GM18505 (cell line): ENCODE measurements around the gene CYBB.

Source experiments
- ATAC-seq: cut with Tn5 transposase; IDR thresholded peaks from one replicate; pipeline ENCODE4 v1.9.1; 2021; ENCODE audit not compliant: unreplicated experiment
- POLR2A ChIP-seq: IDR thresholded peaks from 4 replicates; pipeline ENCODE4 v1.6.1; 2011; ENCODE audit warnings: borderline replicate concordance; ENCODE audit not compliant: insufficient read depth, insufficient read length; ENCODE audit errors: extremely low read depth

Gene CYBB

GRCh38 chrX:37799936-37800335 is 20.1 kb downstream of the CYBB start:
- TF ChIP-seq POLR2A, result no peak
- ATAC-seq, result no peak

GRCh38 chrX:37800717-37801116 is 20.9 kb downstream of the CYBB start:
- ATAC-seq, result no peak
- TF ChIP-seq POLR2A, result no peak

GRCh38 chrX:37802028-37802427 is 22.2 kb downstream of the CYBB start:
- no peak for ATAC-seq
- no peak for TF ChIP-seq POLR2A

- no peak for TF ChIP-seq POLR2A
- ATAC-seq, result no peak
These were observed 23.2 kb downstream of the CYBB start for GRCh38 chrX:37803057-37803456.

- no peak for TF ChIP-seq POLR2A
- no peak for ATAC-seq
These were observed 30.1 kb downstream of the CYBB start for GRCh38 chrX:37809970-37810369.

GRCh38 chrX:37812110-37812509 is 32.3 kb downstream of the CYBB start:
- TF ChIP-seq POLR2A, result no peak
- ATAC-seq, result no peak

- no peak for ATAC-seq
- TF ChIP-seq POLR2A, result no peak
These were observed 33.7 kb downstream of the CYBB start for GRCh38 chrX:37813570-37813969.

GRCh38 chrX:37815366-37815765 is 35.5 kb downstream of the CYBB start:
- no peak for ATAC-seq
- no peak for TF ChIP-seq POLR2A

GRCh38 chrX:37816766-37817165 is 36.9 kb downstream of the CYBB start:
- ATAC-seq, result no peak
- TF ChIP-seq POLR2A, result no peak

GRCh38 chrX:37817176-37817575 is 37.3 kb downstream of the CYBB start:
- no peak for ATAC-seq

GRCh38 chrX:37817579-37817978 is 37.7 kb downstream of the CYBB start:
- peak; percentile 46 for ATAC-seq

More at GRCh38 chrX:37817176-37817575, 37.3 kb downstream of the CYBB start:
- TF ChIP-seq POLR2A, result no peak

GRCh38 chrX:37818031-37818430 is 38.2 kb downstream of the CYBB start:
- TF ChIP-seq POLR2A, result no peak
- ATAC-seq, result peak; percentile 58

More at GRCh38 chrX:37817579-37817978, 37.7 kb downstream of the CYBB start:
- no peak for TF ChIP-seq POLR2A

- no peak for TF ChIP-seq POLR2A
- no peak for ATAC-seq
These were observed 40.8 kb downstream of the CYBB start for GRCh38 chrX:37820646-37821045.

GRCh38 chrX:37824491-37825214 is 44.8 kb downstream of the CYBB start:
- TF ChIP-seq POLR2A, result no peak
- ATAC-seq, result no peak

- ATAC-seq, result peak; percentile 61
- TF ChIP-seq POLR2A, result no peak
These were observed 45.5 kb downstream of the CYBB start for GRCh38 chrX:37825215-37825842.

- TF ChIP-seq POLR2A, result no peak
- no peak for ATAC-seq
These were observed 49.9 kb downstream of the CYBB start for GRCh38 chrX:37829721-37830120.
